H1 (cell line): ENCODE measurements around the gene DMBT1. TPM values are rescaled to one million over a fixed set of nuclear protein-coding genes. Genes with fewer than 3 reads are reported as not detected.

Experiments
- CTCF ChIA-PET: fragments of 300-600 bp; sonication (Branson Sonifier 250); formaldehyde crosslinking; loops from one replicate; lab custom pipeline; 2021; ENCODE audit not compliant: partially characterized antibody; lab: Charles Lee
- POLR2A ChIA-PET: fragments of 300-600 bp; sonication (Branson Sonifier 250); formaldehyde crosslinking; loops from one replicate; lab custom pipeline; 2021; ENCODE audit warnings: inconsistent platforms; ENCODE audit not compliant: partially characterized antibody; lab: Charles Lee
- DNase-seq, 2 experiments: peaks; one replicate each; pipeline versions ENCODE4 v3.0.0 to v3.0.0-alpha.2; 2010 to 2022; ENCODE audit warnings: low spot score in 2 of 2, low read depth in 1 of 2, mixed read lengths in 1 of 2
- FAIRE-seq: peaks from 2 replicates; lab custom pipeline; 2011; peaks lifted over from hg19 to GRCh38; lab: Jason Lieb, UNC
- H2AFZ ChIP-seq: 2 replicates; pipeline ENCODE4 v1.8.1; 2012; ENCODE audit warnings: low read length, inconsistent platforms
- H2AK5ac ChIP-seq: 2 replicates; pipeline ENCODE4 v1.6.1; 2013; ENCODE audit warnings: low read depth, low read length
- H2BK120ac ChIP-seq: replicated peaks from 2 replicates; pipeline ENCODE3; 2013; ENCODE audit warnings: low read depth, low read length, inconsistent platforms
- H2BK12ac ChIP-seq: 2 replicates; pipeline ENCODE4 v1.6.1; 2013; ENCODE audit warnings: low read depth, low read length
- H2BK15ac ChIP-seq: 2 replicates; pipeline ENCODE4 v1.6.1; 2013; ENCODE audit warnings: low read length
- H2BK20ac ChIP-seq: 2 replicates; pipeline ENCODE4 v1.6.1; 2013; ENCODE audit warnings: low read length
- H2BK5ac ChIP-seq: 2 replicates; pipeline ENCODE4 v1.6.1; 2013; ENCODE audit warnings: low read depth, low read length
- H3K14ac ChIP-seq: 2 replicates; pipeline ENCODE4 v1.6.1; 2013; ENCODE audit warnings: inconsistent platforms; ENCODE audit not compliant: insufficient read length
- H3K18ac ChIP-seq: 2 replicates; pipeline ENCODE4 v1.6.1; 2013; ENCODE audit warnings: low read length; ENCODE audit errors: extremely low read depth
- H3K23ac ChIP-seq: 2 replicates; pipeline ENCODE4 v1.6.1; 2013; ENCODE audit warnings: inconsistent platforms; ENCODE audit not compliant: insufficient read length
- H3K23me2 ChIP-seq: 2 replicates; pipeline ENCODE4 v1.6.1; 2013; ENCODE audit warnings: low read depth, low read length
- H3K27ac ChIP-seq: 2 replicates; pipeline ENCODE4 v1.6.1; 2011; ENCODE audit warnings: low read depth, low read length, inconsistent platforms
- H3K27me3 ChIP-seq, 4 experiments: replicated peaks in 1 of 4; 1 replicate in 1 of 4; 2 replicates in 3 of 4; pipeline versions ENCODE4 v1.6.1 to v1.8.1; 2011 to 2013; ENCODE audit warnings: low read length in 3 of 4, mild to moderate bottlenecking in 3 of 4, inconsistent platforms in 2 of 4, mixed read lengths in 2 of 4, moderate library complexity in 1 of 4; ENCODE audit not compliant: control insufficient read depth in 3 of 4, insufficient read depth in 3 of 4; ENCODE audit errors: extremely low read depth in 1 of 4
- H3K36me3 ChIP-seq, 4 experiments: 2 replicates each; pipeline versions ENCODE4 v1.6.1 to v1.8.1; 2011 to 2013; ENCODE audit warnings: mild to moderate bottlenecking in 4 of 4, low read length in 3 of 4, moderate library complexity in 2 of 4, control low read depth in 1 of 4, inconsistent platforms in 1 of 4; ENCODE audit not compliant: insufficient read depth in 4 of 4, control insufficient read depth in 2 of 4
- H3K4ac ChIP-seq: replicated peaks from 2 replicates; pipeline ENCODE3; 2013; ENCODE audit warnings: low read length, low read depth, mixed read lengths, inconsistent platforms; ENCODE audit not compliant: insufficient read length
- H3K4me1 ChIP-seq, 4 experiments: replicated peaks in 1 of 4; 1 replicate in 1 of 4; 2 replicates in 3 of 4; pipeline versions ENCODE4 v1.6.1 to v1.8.1; 2011 to 2013; ENCODE audit warnings: low read length in 3 of 4, inconsistent platforms in 2 of 4, mixed read lengths in 1 of 4; ENCODE audit not compliant: insufficient read depth in 4 of 4, control insufficient read depth in 3 of 4
- H3K4me2 ChIP-seq, 2 experiments: 2 replicates each; pipeline versions ENCODE4 v1.6.1 to v1.8.1; 2011 to 2013; ENCODE audit warnings: low read depth in 2 of 2, low read length in 2 of 2, control low read depth in 1 of 2, inconsistent platforms in 1 of 2, mild to moderate bottlenecking in 1 of 2; ENCODE audit not compliant: insufficient read depth in 1 of 2
- H3K4me3 ChIP-seq, 4 experiments: fragments of 200-600, 300-600 bp in 1 of 4; sonication (generic), shearing (Covaris generic), sonication (Bioruptor Twin) in 1 of 4; 2 replicates each; pipeline versions ENCODE4 v1.5.1 to v1.8.1; 2011 to 2016; ENCODE audit warnings: low read length in 4 of 4, low read depth in 3 of 4, control low read depth in 2 of 4, inconsistent platforms in 2 of 4, mild to moderate bottlenecking in 2 of 4, mixed read lengths in 1 of 4, moderate library complexity in 1 of 4; ENCODE audit not compliant: insufficient read depth in 2 of 4; ENCODE audit errors: extremely low read depth in 1 of 4
- H3K56ac ChIP-seq: replicated peaks from 2 replicates; pipeline ENCODE3; 2013; ENCODE audit warnings: low read depth, mild to moderate bottlenecking, mixed read lengths, low read length, inconsistent platforms; ENCODE audit not compliant: insufficient read length
- H3K79me1 ChIP-seq: 2 replicates; pipeline ENCODE4 v1.6.1; 2013; ENCODE audit warnings: low read depth, low read length, control low read depth
- H3K79me2 ChIP-seq, 2 experiments: 2 replicates each; pipeline versions ENCODE4 v1.6.1 to v1.8.1; 2012 to 2013; ENCODE audit warnings: low read length in 2 of 2, mild to moderate bottlenecking in 2 of 2, inconsistent platforms in 1 of 2; ENCODE audit not compliant: insufficient read depth in 2 of 2, control insufficient read depth in 1 of 2
- H3K9ac ChIP-seq, 4 experiments: replicated peaks in 1 of 4; 1 replicate in 1 of 4; 2 replicates in 3 of 4; pipeline versions ENCODE4 v1.6.1 to v1.8.1; 2011 to 2013; ENCODE audit warnings: low read depth in 3 of 4, low read length in 3 of 4, control low read depth in 2 of 4, mild to moderate bottlenecking in 2 of 4, moderate library complexity in 2 of 4, inconsistent platforms in 1 of 4; ENCODE audit errors: extremely low read depth in 1 of 4
- H3K9me3 ChIP-seq, 2 experiments: 2 replicates each; pipeline versions ENCODE4 v1.6.1 to v1.8.1; 2012 to 2013; ENCODE audit warnings: mild to moderate bottlenecking in 2 of 2, moderate library complexity in 2 of 2, control low read depth in 1 of 2, inconsistent platforms in 1 of 2, low read depth in 1 of 2, low read length in 1 of 2, mixed read lengths in 1 of 2; ENCODE audit not compliant: insufficient read depth in 2 of 2
- H4K20me1 ChIP-seq, 2 experiments: replicated peaks in 1 of 2; 2 replicates each; pipeline versions ENCODE3 to v1.8.1; 2011 to 2013; ENCODE audit warnings: inconsistent platforms in 2 of 2, low read length in 2 of 2, mild to moderate bottlenecking in 1 of 2; ENCODE audit not compliant: insufficient read depth in 2 of 2, control insufficient read depth in 1 of 2
- H4K5ac ChIP-seq: 2 replicates; pipeline ENCODE4 v1.6.1; 2013; ENCODE audit warnings: low read length, low read depth, mixed read lengths, inconsistent platforms; ENCODE audit not compliant: insufficient read length
- H4K8ac ChIP-seq: 2 replicates; pipeline ENCODE4 v1.8.0; 2013; ENCODE audit warnings: mild to moderate bottlenecking, moderate library complexity, low read length, inconsistent platforms; ENCODE audit not compliant: insufficient read depth; ENCODE audit errors: extremely low read depth
- H4K91ac ChIP-seq: replicated peaks from 2 replicates; pipeline ENCODE3; 2013; ENCODE audit warnings: low read length, mixed read lengths, inconsistent platforms; ENCODE audit not compliant: insufficient read length
- CBX8 ChIP-seq: fragments of 300-800, 300-1000 bp; sonication (generic); IDR thresholded peaks from 2 replicates; pipeline ENCODE4 v1.7.1; 2016; ENCODE audit warnings: low read depth, low read length, borderline replicate concordance
- FOSL1 ChIP-seq: IDR thresholded peaks from 2 replicates; pipeline ENCODE4 v1.6.1; 2011; ENCODE audit warnings: mild to moderate bottlenecking, low read depth, low read length, moderate library complexity; ENCODE audit not compliant: insufficient read depth
- GABPA ChIP-seq: IDR thresholded peaks from 2 replicates; pipeline ENCODE4 v1.6.1; 2011; ENCODE audit warnings: mild to moderate bottlenecking, low read length, moderate library complexity, borderline replicate concordance; ENCODE audit not compliant: insufficient read depth
- GTF2F1 ChIP-seq: IDR thresholded peaks from 2 replicates; pipeline ENCODE4 v1.6.1; 2012; ENCODE audit warnings: low read depth, low read length, improper control_type of control experiment, borderline replicate concordance
- HDAC2 ChIP-seq, 2 experiments: fragments of 300-600 bp in 1 of 2; sonication (generic) in 1 of 2; IDR thresholded peaks; 2 replicates each; pipeline ENCODE4 v1.6.1; 2011 to 2012; ENCODE audit warnings: low read depth in 2 of 2, low read length in 2 of 2, mild to moderate bottlenecking in 2 of 2, moderate library complexity in 2 of 2, borderline replicate concordance in 1 of 2, inconsistent platforms in 1 of 2
- HDAC6 ChIP-seq: IDR thresholded peaks from one replicate; pipeline ENCODE4 v1.7.1; 2012; ENCODE audit warnings: low read depth, mild to moderate bottlenecking, inconsistent platforms, low read length, moderate library complexity
- JUND ChIP-seq: IDR thresholded peaks from 2 replicates; pipeline ENCODE4 v1.6.1; 2011; ENCODE audit warnings: mild to moderate bottlenecking, improper control_type of control experiment, low read length
- POLR2A ChIP-seq, 2 experiments: IDR thresholded peaks; 1 replicate in 1 of 2; 2 replicates in 1 of 2; pipeline ENCODE4 v1.6.1; 2011; ENCODE audit warnings: low read depth in 2 of 2, low read length in 2 of 2, mild to moderate bottlenecking in 2 of 2; ENCODE audit errors: control extremely low read depth in 1 of 2
- SAP30 ChIP-seq: fragments of 300-600 bp; sonication (generic); IDR thresholded peaks from 2 replicates; pipeline ENCODE4 v1.7.1; 2012; ENCODE audit warnings: low read length, moderate library complexity, mild to moderate bottlenecking, inconsistent platforms; ENCODE audit not compliant: insufficient read depth, insufficient replicate concordance
- SP1 ChIP-seq: IDR thresholded peaks from 2 replicates; pipeline ENCODE4 v1.6.1; 2011; ENCODE audit warnings: low read depth, low read length
- SP4 ChIP-seq: IDR thresholded peaks from 2 replicates; pipeline ENCODE4 v1.6.1; 2012; ENCODE audit warnings: low read length, inconsistent platforms
- WGBS, 2 experiments: shearing (Covaris generic) in 1 of 2; methylation state at CpG; one replicate each; pipeline versions ENCODE4 v1.1.6 to v1.1.7; 2013 to 2015; ENCODE audit warnings: low lambda C conversion rate in 2 of 2, mixed read lengths in 2 of 2, inconsistent platforms in 1 of 2, low coverage in 1 of 2, missing lambda C conversion rate in 1 of 2; ENCODE audit not compliant: insufficient replicate concordance in 2 of 2, insufficient coverage in 1 of 2, insufficient read length in 1 of 2; ENCODE audit errors: extremely low coverage in 1 of 2, missing lambda C conversion rate in 1 of 2; 5-methylcytosine and 5-hydroxymethylcytosine counted together
- polyA plus RNA-seq, 7 experiments: library from polyadenylated mRNA; depleted of rRNA in 3 of 7; stranded (reverse) in 5 of 7; unstranded in 2 of 7; fragments of >200 nt in 5 of 7; fragments of 200-250 nt in 2 of 7; gene quantifications; 1 replicate in 5 of 7; 2 replicates in 1 of 7; 4 replicates in 1 of 7; pipeline versions ENCODE4 v1.2.1 to v1.2.3, GENCODE V29; 2011 to 2013; ENCODE audit warnings: missing spikeins in 2 of 7, mixed read lengths in 2 of 7
- total RNA-seq: library from RNA; stranded (reverse); fragmentation: NEBNext Ultra II Directional; extraction: Animal tissue kit (Norgen Biotek cat#: 25700); gene quantifications from 2 replicates; pipeline ENCODE4 v1.2.1, GENCODE V29; 2021

Gene DMBT1
- total and polyA plus RNA-seq, 2 of the 8 experiments (the other 6 are each of a cell fraction or from before 2014, with no cell fraction given), result 0.03 TPM; not detected in 1

DNA sequence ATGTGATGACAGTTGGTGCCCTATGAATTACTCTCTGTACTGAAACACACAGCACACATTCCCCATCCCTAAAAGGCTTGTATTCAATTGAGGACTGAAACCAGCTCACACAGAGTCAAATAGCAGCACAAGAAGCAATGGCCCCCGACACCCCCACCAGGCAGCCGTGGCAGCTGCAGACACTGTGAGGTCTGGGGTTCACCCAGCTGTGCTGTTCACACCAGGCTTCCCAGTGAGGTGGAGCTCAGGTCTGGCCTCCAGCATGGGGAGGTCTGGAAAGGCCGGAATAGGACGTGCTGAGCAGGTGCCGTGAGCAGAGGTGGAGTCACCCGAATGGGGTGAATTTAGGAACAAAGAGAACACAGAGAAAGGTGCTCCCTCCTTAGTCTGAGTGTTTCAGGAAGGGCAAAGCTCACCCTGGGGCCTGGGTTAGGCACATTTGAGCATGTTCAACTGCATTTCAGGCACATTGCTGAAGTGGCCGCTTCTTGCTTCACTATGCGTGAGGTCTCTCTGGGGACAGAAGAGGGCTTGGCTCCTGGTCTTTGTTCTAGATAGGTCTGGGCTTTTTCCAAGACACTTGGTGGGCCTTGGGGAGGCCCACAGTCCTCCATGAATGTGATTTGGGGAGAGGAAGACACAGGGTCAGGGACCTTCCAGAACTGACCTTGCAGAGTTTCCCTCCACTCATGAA, 97.9 kb downstream of the DMBT1 start:
- no peak overlapping the region for H2AFZ ChIP-seq
- H4K5ac ChIP-seq, result no peak overlapping the region
- H3K4ac ChIP-seq, result no peak overlapping the region
- no peak overlapping the region for H3K4me3 ChIP-seq
- no peak overlapping the region for H2BK12ac ChIP-seq
- H3K27me3 ChIP-seq, result no peaks in the 10 kb centered on the region
- H4K8ac ChIP-seq, result no peak overlapping the region
- H4K91ac ChIP-seq, result no peak overlapping the region
- no peak overlapping the region for H3K14ac ChIP-seq
- H3K9me3 ChIP-seq, result no peaks in the 10 kb centered on the region
- H2BK120ac ChIP-seq, result no peak overlapping the region
- H2BK20ac ChIP-seq, result no peak overlapping the region
- H3K4me1 ChIP-seq, result no peaks in the 10 kb centered on the region
- no peak overlapping the region for H3K4me2 ChIP-seq
- no peaks in the 10 kb centered on the region for H3K36me3 ChIP-seq
- CTCF ChIA-PET, result interaction anchor here (1.0 to 4.9 kb wide), 5 partner anchors 9 to 31 kb away, joined by 3 to 39 read pairs (median 5); a partner anchor contains a TSS
- DNase-seq, result no peak
- H2BK5ac ChIP-seq, result no peak overlapping the region
- no peak overlapping the region for H2BK15ac ChIP-seq
- H3K27ac ChIP-seq, result no peak overlapping the region
- no peaks in the 10 kb centered on the region for H3K79me1 ChIP-seq
- H3K23ac ChIP-seq, result no peak overlapping the region
- H3K9ac ChIP-seq, result no peak overlapping the region
- no peak for TF ChIP-seq SP4
- no peak for TF ChIP-seq GABPA
- no peak for TF ChIP-seq SP1
- no peak for TF ChIP-seq HDAC2 (IDR thresholded peaks at IDR 0.05; ENCODE audit: borderline replicate concordance in 1 of 2, low read depth in 2 of 2, low read length in 2 of 2)
- no peak for TF ChIP-seq JUND
- TF ChIP-seq CBX8, result no peak
- TF ChIP-seq GTF2F1, result no peak
- TF ChIP-seq POLR2A (IDR thresholded peaks at IDR 0.05; ENCODE audit: control extremely low read depth in 1 of 2, low read depth in 2 of 2, low read length in 2 of 2), result no peak
- no peak for TF ChIP-seq FOSL1
- TF ChIP-seq SAP30, result no peak
- no peak for TF ChIP-seq HDAC6
- TF ChIP-seq, all 59 proteins: peak for 0
- H4K20me1 ChIP-seq, result no peaks in the 10 kb centered on the region
- no peak for FAIRE-seq
- no peak overlapping the region for H3K56ac ChIP-seq
- no peak overlapping the region for H2AK5ac ChIP-seq
- H3K79me2 ChIP-seq, result no peaks in the 10 kb centered on the region
- POLR2A ChIA-PET, result no interaction called here
- H3K23me2 ChIP-seq, result no peaks in the 10 kb centered on the region
- no peak overlapping the region for H3K18ac ChIP-seq
- WGBS, 2 experiments, result 92% methylated on average over 8 of the region's 8 CpGs; no CpG with 5 or more reads in 1 of the 2 experiments
